Adrenal gland (tissue), 5 donors: ENCODE measurements around the gene MLLT3.

Experiments used
- CTCF ChIP-seq, 6 experiments: fragments of 450-650 bp in 4 of 6; fragments of 200-600 bp in 2 of 6; sonication (generic) in 1 of 6; IDR thresholded peaks; 1 replicate in 5 of 6; 2 replicates in 1 of 6; pipeline versions ENCODE4 v1.5.1 to v1.8.0; 2016 to 2021; ENCODE audit warnings: antibody characterized with exemption in 6 of 6, mild to moderate bottlenecking in 2 of 6, moderate library complexity in 1 of 6
- POLR2A ChIP-seq, 2 donors: fragments of 450-650 bp; IDR thresholded peaks; one replicate each; pipeline ENCODE4 v1.6.1; 2017; ENCODE audit warnings: antibody characterized with exemption in 2 of 2, mild to moderate bottlenecking in 2 of 2, moderate library complexity in 1 of 2
- donor health status: DM: no; HTN: no; CAD: no.

DNA sequence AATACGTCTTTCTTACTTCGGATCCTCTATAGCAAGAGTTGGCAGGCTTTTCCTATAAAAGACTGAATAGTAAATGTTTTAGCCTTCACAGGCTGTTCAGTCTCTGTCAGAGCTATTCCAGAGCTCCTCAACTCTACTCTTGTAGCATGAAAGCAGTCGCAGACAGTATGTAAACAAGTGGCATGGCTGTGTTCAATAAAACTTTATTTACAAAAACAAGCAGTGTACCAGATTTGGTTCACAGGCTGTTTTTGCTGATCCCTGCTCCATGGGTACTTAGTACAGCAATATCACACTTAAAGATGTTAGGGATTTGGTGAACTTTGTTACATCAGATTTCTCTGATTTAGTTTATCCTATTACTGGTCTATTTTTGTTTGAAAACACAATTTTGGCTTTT is 235.2 kb downstream of the MLLT3 start:
- TF ChIP-seq CTCF (IDR thresholded peaks at IDR 0.05) (no peak), POLR2A (IDR thresholded peaks at IDR 0.05) (no peak)
